T1000 (cell line): ENCODE results near the gene DAZAP1.

Source experiments
- DNase-seq: peaks from one replicate; lab custom pipeline; 2025; ENCODE audit warnings: mixed read lengths; lab: John Stamatoyannopoulos, UW

DAZAP1 gene

GRCh38 chr19:1425902-1426301 is 18.5 kb downstream of the DAZAP1 start:
- no peak for DNase-seq

- DNase-seq: no peak
These were observed 19.4 kb downstream of the DAZAP1 start for GRCh38 chr19:1426736-1427135.

- DNase-seq: no peak
These were observed 20.0 kb downstream of the DAZAP1 start for GRCh38 chr19:1427221-1427920.

GRCh38 chr19:1428738-1429391 is 21.5 kb downstream of the DAZAP1 start:
- DNase-seq: no peak

- DNase-seq: no peak
These were observed 22.4 kb downstream of the DAZAP1 start for GRCh38 chr19:1429750-1430149.

- DNase-seq: no peak
These were observed 22.9 kb downstream of the DAZAP1 start for GRCh38 chr19:1430246-1430645.

- no peak for DNase-seq
These were observed 24.5 kb downstream of the DAZAP1 start for GRCh38 chr19:1431759-1432506.

- no peak for DNase-seq
These were observed 25.1 kb downstream of the DAZAP1 start for GRCh38 chr19:1432507-1432887.

GRCh38 chr19:1433119-1434039 is 26.0 kb downstream of the DAZAP1 start:
- no peak for DNase-seq

- DNase-seq: no peak
These were observed 26.6 kb downstream of the DAZAP1 start for GRCh38 chr19:1434040-1434366.

- DNase-seq: no peak
These were observed 27.2 kb downstream of the DAZAP1 start for GRCh38 chr19:1434577-1435060.

- DNase-seq: no peak
These were observed 28.1 kb downstream of the DAZAP1 start for GRCh38 chr19:1435378-1435989.

GRCh38 chr19:1437609-1438008 is 30.2 kb downstream of the DAZAP1 start:
- DNase-seq: no peak

GRCh38 chr19:1438035-1438932 is 30.9 kb downstream of the DAZAP1 start, which contains the start of gene RPS15:
Gene RPS15, plus strand, starts transcription at chr19:1438396. Its CDS starts 30 bp downstream, at chr19:1438426.
- DNase-seq: peak; percentile 94

- no peak for DNase-seq
These were observed 31.6 kb downstream of the DAZAP1 start for GRCh38 chr19:1438933-1439354.

GRCh38 chr19:1439525-1440417 is 32.4 kb downstream of the DAZAP1 start:
- DNase-seq: peak; percentile 36

GRCh38 chr19:1440418-1440801 is 33.0 kb downstream of the DAZAP1 start:
- DNase-seq: no peak

GRCh38 chr19:1441022-1441426 is 33.6 kb downstream of the DAZAP1 start:
- no peak for DNase-seq
